ENCODE data around the gene ABCG4.
"Not testable (repeated sequence)": the region's sequence is repeated elsewhere in the genome, so short reads cannot be mapped to it uniquely, and the experiment has no call there.

The ABCG4 gene

DNA sequence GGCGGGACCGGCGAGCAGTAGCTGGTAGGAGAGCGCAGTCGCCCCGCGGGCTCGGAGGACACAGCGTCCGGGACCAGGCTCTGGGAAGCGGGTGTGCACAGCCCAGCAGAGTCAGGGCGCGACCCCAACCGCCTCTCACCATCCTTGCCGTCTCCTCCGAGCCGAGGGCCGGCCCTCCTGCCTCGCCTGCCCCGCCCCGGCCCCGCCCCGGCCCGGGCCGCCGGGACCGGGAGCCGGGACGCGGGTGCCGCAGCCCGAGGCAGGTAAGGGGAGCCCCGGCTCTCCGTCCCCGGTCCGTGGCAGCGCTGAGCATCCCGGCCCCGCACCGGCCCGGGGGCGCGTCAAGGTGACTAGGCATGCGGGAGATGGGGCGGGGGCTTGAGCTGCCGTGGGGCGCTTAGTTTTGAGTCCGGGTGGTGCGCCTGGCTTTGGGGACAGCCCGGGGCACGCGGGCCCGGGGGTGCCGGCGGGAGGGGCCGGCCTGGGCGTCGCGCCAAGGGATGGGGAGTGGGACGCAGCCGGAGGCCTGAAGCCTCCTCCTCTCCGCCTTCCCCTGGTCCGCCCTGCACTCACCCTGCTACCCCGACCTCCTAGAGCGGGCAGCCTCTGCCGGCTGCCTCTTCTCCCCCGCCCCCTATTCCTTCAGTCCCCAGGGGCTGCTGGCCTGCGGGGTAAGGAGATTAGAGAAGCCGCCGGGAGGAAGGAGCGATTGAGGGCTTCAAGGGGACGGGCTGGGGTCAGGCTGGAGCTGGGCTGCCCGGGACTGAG lies at the start of gene ABCG4:
Gene ABCG4, plus strand, starts transcription at position 35 of the 768 bp plus-strand sequence. CDS start 914 bp downstream, outside the sequence.
- TF ChIP-seq POLR2A (IDR thresholded peaks at IDR 0.05; ENCODE audit: low read length) = no peak
- TF ChIP-seq GATA1 (IDR thresholded peaks at IDR 0.05; ENCODE audit: low read depth, low read length) = no peak
- no peak for DNase-seq

DNA sequence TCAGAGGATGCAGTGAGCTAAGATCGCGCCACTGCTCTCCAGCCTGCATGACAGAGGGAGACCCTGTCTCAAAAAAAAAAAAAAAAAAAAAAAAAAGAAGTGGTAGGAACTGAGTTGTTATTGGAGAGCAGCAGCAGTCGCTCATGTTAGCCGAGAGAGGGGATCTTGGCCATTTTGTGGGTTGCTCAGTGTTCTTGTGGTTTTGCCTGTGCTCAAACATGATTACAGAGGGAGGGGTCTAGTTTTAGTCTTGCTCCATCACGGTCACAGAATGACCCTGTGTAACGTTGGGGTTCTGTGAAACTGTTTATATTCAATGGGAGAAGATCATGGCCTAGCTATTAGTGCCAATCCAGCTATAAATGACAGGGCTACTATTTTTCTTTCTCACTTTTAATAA lies 49.1 kb upstream of the ABCG4 start:
- TF ChIP-seq POLR2A (IDR thresholded peaks at IDR 0.05; ENCODE audit: low read length) (no peak), GATA1 (IDR thresholded peaks at IDR 0.05; ENCODE audit: low read depth, low read length) (no peak)
- no peak for DNase-seq

DNA sequence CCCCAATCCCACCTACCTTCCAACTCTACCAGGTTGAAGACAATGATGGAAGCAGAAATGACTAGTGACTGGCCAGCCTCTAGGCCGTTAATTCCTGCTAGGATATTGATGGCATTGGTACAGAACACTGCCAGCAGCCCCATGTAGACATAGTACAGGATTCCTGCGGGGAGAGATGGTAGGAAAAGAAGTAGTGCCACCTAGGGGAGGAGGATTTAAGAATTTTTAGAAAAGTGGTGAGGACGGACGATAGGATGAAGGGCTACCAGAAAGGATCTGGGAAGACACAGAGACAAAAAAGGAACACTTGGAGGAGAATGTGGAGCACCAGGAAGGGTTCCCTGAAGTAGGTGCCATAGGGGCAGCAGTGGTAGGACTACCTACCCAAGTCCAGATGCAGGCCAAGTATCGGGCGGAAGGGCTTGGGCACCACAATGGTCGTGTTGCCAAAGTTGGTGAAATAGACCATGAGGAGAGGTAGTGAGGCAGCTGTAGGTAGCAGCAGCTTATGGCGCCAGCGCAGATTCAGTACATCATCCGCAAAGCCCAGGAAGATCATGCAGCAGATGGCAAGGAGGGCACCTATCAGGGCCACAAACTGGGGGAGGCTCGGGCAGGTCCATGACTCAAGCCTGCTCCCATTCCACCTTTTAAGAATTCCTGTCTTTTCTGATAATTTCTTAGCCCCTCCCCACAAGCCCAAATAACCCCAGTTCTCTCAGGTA lies 48.4 kb upstream of the ABCG4 start:
- TF ChIP-seq POLR2A (IDR thresholded peaks at IDR 0.05; ENCODE audit: low read length) (no peak), GATA1 (IDR thresholded peaks at IDR 0.05; ENCODE audit: low read depth, low read length) (no peak)
- DNase-seq = peak in 1 of 2 experiments; percentile 57

DNA sequence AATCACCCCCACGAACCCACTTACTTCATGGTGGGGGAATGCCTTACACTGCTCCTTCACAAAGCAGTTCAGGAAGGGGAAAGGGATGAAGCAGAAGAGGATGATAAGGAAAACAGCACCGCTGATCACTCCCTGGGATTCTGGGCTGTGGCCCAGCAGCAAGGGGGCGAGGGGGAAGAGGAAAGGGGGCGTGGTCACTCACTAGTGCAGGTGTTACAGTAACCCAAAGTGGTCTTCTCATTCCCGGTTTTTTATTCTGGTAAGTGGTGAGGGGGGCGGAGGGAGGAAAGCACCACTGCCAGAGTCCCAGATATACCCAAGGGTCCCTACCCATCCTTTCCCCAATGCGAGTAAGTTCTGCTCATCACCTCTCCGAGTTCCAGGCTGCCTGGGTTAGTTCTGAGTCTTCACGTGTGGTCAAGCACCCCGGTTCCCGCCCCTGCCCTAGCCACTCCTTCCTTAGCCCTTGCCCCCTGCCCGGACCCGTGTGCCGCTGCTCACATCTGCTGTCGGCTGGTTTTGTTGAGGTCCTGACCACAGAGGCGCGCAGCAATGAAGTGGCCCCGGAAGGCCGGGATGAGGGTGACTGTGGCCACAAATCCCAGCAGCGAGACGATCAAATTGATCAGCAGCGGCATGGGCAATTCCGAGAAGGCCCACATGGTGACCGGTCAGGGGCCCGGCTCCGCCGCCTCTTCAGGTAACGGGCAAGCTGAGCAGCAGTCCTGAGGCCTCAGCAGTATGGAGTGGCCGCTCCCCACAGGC lies 47.7 kb upstream of the ABCG4 start:
- TF ChIP-seq GATA1 (IDR thresholded peaks at IDR 0.05; ENCODE audit: low read depth, low read length) = no peak
- no peak for TF ChIP-seq POLR2A (IDR thresholded peaks at IDR 0.05; ENCODE audit: low read length)
- DNase-seq = no peak

DNA sequence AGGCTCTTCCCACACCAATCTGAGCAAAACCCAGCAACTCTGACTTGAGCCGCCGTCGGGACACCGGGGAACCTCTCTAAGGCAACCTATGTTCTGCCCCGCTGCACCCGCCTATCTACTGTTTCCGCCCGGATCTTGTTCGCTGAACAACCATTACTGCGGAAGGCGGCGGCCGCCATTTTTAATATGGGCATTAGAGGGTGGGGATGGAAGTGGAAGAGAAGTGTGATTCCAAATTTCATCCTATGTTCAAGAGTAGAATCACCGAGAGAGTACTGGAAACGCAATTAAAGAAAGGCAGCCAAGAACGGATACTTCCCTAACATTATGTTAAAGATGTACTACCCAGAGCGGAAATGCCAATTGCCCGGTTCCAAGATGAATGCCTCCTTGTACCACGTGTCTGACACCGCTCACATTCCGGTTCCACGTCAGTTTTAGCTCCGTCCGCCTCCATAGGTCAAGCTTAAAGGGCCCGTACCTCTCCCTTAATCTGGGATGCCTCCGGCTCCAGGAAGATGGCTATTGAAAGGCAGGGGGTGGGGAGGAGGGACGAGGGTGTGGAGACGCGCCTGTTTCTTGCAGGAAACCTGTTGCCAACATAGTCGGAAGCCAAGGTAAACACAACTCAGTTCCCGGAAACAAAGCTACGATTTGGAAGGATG lies 47.0 kb upstream of the ABCG4 start, which contains the start of gene DPAGT1:
Gene DPAGT1, minus strand, starts transcription at position 95 of the 665 bp plus-strand sequence. CDS start 198 bp downstream, outside the sequence.
- DNase-seq = peak; percentile 94 to 95
- TF ChIP-seq GATA1 (IDR thresholded peaks at IDR 0.05; ENCODE audit: low read depth, low read length) (no peak), POLR2A (IDR thresholded peaks at IDR 0.05; ENCODE audit: low read length) (peak; percentile 52)

DNA sequence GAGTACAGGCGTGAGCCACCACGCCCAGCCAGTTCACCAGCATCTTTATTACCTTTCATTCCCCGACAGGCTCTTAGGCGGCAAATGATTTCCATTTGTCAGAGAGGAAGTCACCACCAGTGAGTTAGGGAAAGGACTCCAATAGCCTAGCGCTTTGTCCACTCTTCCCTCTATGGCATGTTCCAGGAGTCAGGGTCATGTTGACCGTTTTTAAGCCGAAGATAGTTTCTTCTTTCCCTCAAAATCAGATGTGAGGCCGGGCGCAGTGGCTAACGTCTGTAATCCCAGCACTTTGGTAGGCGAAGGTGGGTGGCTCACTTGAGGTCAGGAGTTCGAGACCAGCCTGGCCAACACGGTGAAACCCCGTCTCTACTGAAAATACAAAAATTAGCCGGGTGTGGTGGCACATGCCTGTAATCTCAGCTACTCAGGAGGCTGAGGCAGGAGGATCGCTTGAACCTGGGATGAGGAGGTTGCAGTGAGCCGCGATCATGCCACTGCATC lies 45.6 kb upstream of the ABCG4 start:
- not testable (repeated sequence) for DNase-seq

DNA sequence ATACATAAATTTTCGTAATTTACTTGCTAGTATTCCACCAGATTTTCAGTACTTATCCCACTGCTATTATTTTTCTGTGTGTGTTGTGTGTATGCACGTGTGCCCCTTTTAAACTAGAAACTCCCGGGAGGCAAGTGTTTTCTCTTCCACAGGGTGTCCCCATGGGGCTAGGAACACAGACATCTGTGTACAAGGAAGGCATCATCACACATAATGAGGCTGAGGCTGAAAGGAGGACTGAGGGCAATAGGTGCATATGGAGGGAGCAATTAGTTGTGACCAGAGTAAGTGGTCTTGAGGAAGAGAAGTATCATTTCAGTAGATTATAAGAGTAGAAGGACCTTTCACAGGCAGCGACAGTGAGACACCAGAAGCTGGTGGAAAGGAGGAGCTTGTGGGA lies 45.1 kb upstream of the ABCG4 start:
- no peak for DNase-seq

DNA sequence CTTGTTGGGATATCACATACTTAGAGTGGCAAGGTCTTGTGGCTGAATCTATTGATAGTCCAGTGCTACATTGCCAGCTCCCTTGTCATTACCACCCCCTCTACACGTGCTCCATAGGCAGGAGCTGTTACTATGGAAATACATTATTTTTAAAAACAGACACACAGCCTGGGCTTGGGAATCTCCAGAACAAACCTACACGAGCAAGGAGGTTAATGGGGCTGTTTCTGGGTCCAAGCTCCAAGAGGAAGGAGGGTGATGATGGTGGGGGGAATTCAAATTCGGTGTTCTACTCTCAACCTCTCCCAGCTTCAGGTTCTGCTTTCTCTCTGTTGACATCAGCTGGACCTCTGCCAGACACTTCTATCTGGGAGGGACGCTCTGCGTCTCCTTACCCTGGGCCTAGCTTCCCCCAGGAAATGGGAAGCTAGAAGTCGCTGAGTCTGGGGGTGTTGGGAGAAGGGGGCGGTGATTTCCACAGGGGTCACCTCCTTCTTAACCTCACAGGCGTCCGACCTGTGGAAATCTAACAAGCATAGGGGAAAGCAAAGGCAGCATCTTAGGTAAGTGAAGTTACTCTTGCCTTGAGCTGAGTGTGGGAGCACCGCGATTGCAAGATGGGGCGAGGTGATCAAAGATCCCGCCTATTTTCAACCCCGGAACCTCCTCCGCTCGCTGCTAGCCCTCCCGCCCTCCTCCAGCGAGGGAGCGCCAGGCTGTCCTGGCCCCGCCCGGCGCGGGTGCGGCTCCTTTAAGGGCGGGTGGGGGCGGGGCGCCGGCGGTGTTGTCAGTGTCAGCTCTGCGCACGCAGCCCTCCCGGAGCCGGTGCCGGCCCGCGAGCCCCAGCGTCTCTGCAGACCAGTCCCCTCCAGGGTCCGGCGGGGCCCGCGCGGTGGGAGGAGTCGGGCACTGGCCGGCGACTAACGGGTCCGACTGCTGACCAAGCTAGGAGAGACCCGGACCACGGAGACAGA lies 42.0 kb upstream of the ABCG4 start, which contains the start of gene C2CD2L:
Gene C2CD2L, plus strand, starts transcription at position 781 of the 974 bp plus-strand sequence. CDS start 398 bp downstream, outside the sequence.
- DNase-seq = peak; percentile 97 to 98
- no peak for TF ChIP-seq GATA1 (IDR thresholded peaks at IDR 0.05; ENCODE audit: low read depth, low read length)
- TF ChIP-seq POLR2A (IDR thresholded peaks at IDR 0.05; ENCODE audit: low read length) = peak; percentile 76

More for the DNA sequence above, 45.1 kb upstream of the ABCG4 start:
- TF ChIP-seq POLR2A (IDR thresholded peaks at IDR 0.05; ENCODE audit: low read length) = no peak
- TF ChIP-seq GATA1 (IDR thresholded peaks at IDR 0.05; ENCODE audit: low read depth, low read length) = no peak

DNA sequence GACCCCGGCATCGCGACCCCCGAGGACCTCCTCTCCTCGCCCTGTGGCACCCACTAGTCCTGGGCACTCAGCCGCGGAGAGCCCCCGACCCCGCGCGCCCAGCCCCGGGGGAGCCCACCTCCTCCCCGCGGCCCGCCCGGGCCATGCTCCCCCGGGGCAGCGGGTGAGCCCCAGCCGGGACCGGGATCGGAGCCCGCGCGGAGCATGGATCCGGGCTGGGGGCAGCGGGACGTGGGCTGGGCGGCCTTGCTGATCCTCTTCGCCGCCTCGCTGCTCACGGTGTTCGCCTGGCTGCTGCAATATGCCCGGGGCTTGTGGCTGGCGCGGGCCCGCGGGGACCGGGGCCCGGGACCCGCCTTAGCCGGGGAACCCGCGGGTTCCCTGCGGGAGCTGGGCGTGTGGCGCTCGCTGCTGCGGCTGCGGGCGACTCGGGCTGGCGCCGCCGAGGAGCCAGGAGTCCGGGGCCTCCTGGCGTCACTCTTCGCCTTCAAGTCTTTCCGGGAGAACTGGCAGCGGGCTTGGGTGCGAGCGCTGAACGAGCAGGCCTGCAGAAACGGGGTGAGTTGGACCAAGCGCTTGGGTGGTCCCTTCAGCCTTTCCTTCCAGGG lies 41.2 kb upstream of the ABCG4 start:
- TF ChIP-seq GATA1 (IDR thresholded peaks at IDR 0.05; ENCODE audit: low read depth, low read length) (no peak), POLR2A (IDR thresholded peaks at IDR 0.05; ENCODE audit: low read length) (no peak)
- peak in 1 of 2 experiments; percentile 63 for DNase-seq

DNA sequence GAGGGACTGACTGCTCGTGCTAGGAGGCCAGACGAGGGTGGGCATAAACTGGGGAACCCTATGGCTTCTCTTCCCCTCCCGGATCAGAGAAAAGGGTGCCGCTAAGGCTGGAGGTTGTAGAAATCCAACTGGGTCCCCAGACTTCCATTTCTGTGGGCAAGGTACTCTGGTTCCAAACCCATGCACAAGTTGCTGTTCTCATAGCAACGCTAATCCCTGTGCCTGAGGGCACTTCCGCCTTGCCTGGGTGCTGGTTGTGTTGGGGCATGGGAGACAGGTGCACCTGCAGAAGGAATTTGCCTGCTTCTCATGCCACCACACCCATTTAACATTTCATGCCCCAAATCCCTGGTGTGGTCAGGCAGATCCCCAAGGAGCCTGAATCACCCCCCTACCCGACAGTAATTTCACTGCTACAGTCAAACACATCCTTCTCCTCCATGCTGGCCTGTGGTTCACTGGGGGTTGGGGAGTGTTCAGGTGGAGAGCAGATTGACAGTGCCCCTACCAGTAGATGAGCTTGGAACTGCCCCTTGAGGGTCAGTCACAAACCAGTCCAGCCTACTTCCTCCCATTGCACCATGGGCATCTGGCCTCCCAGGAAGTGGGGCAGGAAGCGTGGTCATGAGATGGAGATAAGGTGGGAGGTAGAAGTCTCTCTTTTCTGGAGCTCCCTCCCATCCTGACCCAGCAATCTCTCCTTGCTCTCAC lies 40.6 kb upstream of the ABCG4 start:
- TF ChIP-seq POLR2A (IDR thresholded peaks at IDR 0.05; ENCODE audit: low read length) (peak; percentile 7), GATA1 (IDR thresholded peaks at IDR 0.05; ENCODE audit: low read depth, low read length) (no peak)
- peak; percentile 46 to 57 for DNase-seq

DNA sequence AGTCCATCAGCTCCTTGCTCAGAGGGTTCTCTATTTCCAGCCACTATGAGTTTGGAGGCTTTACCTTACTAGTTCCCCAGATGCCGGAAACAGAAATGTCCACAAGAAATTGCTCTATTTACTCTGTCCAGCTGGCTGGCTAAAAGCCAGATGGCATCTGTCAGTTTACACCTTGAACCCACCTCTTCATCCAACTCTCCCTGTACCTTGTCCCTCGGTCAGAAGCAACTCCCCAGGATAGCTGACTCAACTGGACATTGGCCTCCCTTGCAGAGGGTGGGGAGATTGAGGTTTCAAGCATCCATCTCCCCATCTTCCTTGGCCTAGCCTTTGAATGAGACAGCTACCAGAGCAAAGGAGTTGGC lies 40.0 kb upstream of the ABCG4 start:
- TF ChIP-seq GATA1 (IDR thresholded peaks at IDR 0.05; ENCODE audit: low read depth, low read length) (no peak), POLR2A (IDR thresholded peaks at IDR 0.05; ENCODE audit: low read length) (no peak)
- no peak for DNase-seq
